CD14-positive monocyte (primary cell): Measurements from ENCODE around the gene MSGN1. TPM values are rescaled to one million over a fixed set of nuclear protein-coding genes. Genes with fewer than 3 reads are reported as not detected.
"Not testable (repeated sequence)": the region's sequence is repeated elsewhere in the genome, so short reads cannot be mapped to it uniquely, and the experiment has no call there.

ENCODE experiments used
- DNase-seq, 3 donors: peaks; one replicate each; pipeline ENCODE4 v3.0.0-alpha.2; 2011 to 2022
- H2AFZ ChIP-seq: 2 replicates; pipeline ENCODE4 v1.6.0; 2012; ENCODE audit warnings: mild to moderate bottlenecking, low read depth, low read length, inconsistent platforms; ENCODE audit not compliant: insufficient read depth, poor library complexity, severe bottlenecking
- H3K27ac ChIP-seq, 2 donors: 1 replicate in 1 of 2; 2 replicates in 1 of 2; pipeline ENCODE4 v1.5.1; 2012 to 2013; ENCODE audit warnings: low read length in 2 of 2, control low read depth in 1 of 2, inconsistent platforms in 1 of 2, low read depth in 1 of 2, mild to moderate bottlenecking in 1 of 2
- H3K27me3 ChIP-seq, 2 donors: one replicate each; pipeline versions ENCODE4 v1.6.0 to v1.6.1; 2011 to 2013; ENCODE audit warnings: low read length in 2 of 2; ENCODE audit not compliant: control insufficient read depth in 2 of 2, insufficient read depth in 2 of 2
- H3K36me3 ChIP-seq, 2 donors: replicated peaks in 1 of 2; 1 replicate in 1 of 2; 2 replicates in 1 of 2; pipeline versions ENCODE4 v1.5.1 to v1.6.1; 2012 to 2013; ENCODE audit warnings: low read length in 2 of 2, control low read depth in 1 of 2, inconsistent platforms in 1 of 2, mild to moderate bottlenecking in 1 of 2; ENCODE audit not compliant: insufficient read depth in 2 of 2, control insufficient read depth in 1 of 2
- H3K4me1 ChIP-seq, 2 donors: 1 replicate in 1 of 2; 2 replicates in 1 of 2; pipeline versions ENCODE4 v1.5.1 to v1.6.1; 2012 to 2013; ENCODE audit warnings: low read length in 2 of 2, control low read depth in 1 of 2, inconsistent platforms in 1 of 2, mild to moderate bottlenecking in 1 of 2, moderate library complexity in 1 of 2; ENCODE audit not compliant: insufficient read depth in 2 of 2, control insufficient read depth in 1 of 2
- H3K4me2 ChIP-seq: replicated peaks from 2 replicates; pipeline ENCODE3; 2012; ENCODE audit warnings: low read length, moderate library complexity, mild to moderate bottlenecking; ENCODE audit not compliant: poor library complexity, severe bottlenecking; ENCODE audit errors: extremely low read depth
- H3K4me3 ChIP-seq, 3 experiments: fragments of 200-600 bp in 1 of 3; sonication (generic) in 1 of 3; replicated peaks in 1 of 3; 1 replicate in 2 of 3; 2 replicates in 1 of 3; pipeline ENCODE4 v1.5.1; 2011 to 2013; ENCODE audit warnings: low read length in 3 of 3, mild to moderate bottlenecking in 3 of 3, control low read depth in 2 of 3, low read depth in 2 of 3, inconsistent platforms in 1 of 3, moderate library complexity in 1 of 3
- H3K79me2 ChIP-seq: 2 replicates; pipeline ENCODE4 v1.6.0; 2012; ENCODE audit warnings: mild to moderate bottlenecking, control low read depth, inconsistent platforms, low read length, moderate library complexity; ENCODE audit not compliant: insufficient read depth
- H3K9ac ChIP-seq: 2 replicates; pipeline ENCODE4 v1.6.0; 2017; ENCODE audit warnings: low read length, mild to moderate bottlenecking; ENCODE audit not compliant: insufficient read depth, poor library complexity, severe bottlenecking
- H3K9me3 ChIP-seq, 2 donors: replicated peaks in 1 of 2; 1 replicate in 1 of 2; 2 replicates in 1 of 2; pipeline versions ENCODE4 v1.5.1 to v1.6.1; 2012 to 2013; ENCODE audit warnings: low read length in 2 of 2, control low read depth in 1 of 2; ENCODE audit not compliant: control insufficient read depth in 1 of 2, insufficient read depth in 1 of 2
- H4K20me1 ChIP-seq: 2 replicates; pipeline ENCODE4 v1.6.0; 2012; ENCODE audit warnings: mild to moderate bottlenecking, low read length, control low read depth, moderate library complexity; ENCODE audit not compliant: insufficient read depth
- H3K27ac Mint-ChIP-seq, 7 donors: one replicate each; pipeline ENCODE4 v1.8.0; 2020; ENCODE audit warnings: mild to moderate bottlenecking in 7 of 7, mixed read lengths in 7 of 7, moderate library complexity in 6 of 7, inconsistent platforms in 2 of 7
- H3K27me3 Mint-ChIP-seq, 3 donors: one replicate each; pipeline ENCODE4 v1.8.0; 2021 to 2022; ENCODE audit warnings: low read depth in 3 of 3, mild to moderate bottlenecking in 3 of 3, mixed read lengths in 3 of 3, moderate library complexity in 3 of 3, inconsistent platforms in 1 of 3
- H3K36me3 Mint-ChIP-seq, 2 donors: one replicate each; pipeline ENCODE4 v1.8.0; 2020; ENCODE audit warnings: mixed read lengths in 2 of 2, inconsistent platforms in 1 of 2, mild to moderate bottlenecking in 1 of 2
- H3K4me1 Mint-ChIP-seq: one replicate; pipeline ENCODE4 v1.8.0; 2020; ENCODE audit warnings: mild to moderate bottlenecking, mixed read lengths
- H3K4me3 Mint-ChIP-seq, 2 donors: one replicate each; pipeline ENCODE4 v1.8.0; 2020; ENCODE audit warnings: mild to moderate bottlenecking in 2 of 2, mixed read lengths in 2 of 2, moderate library complexity in 1 of 2
- H3K9me3 Mint-ChIP-seq, 7 donors: one replicate each; pipeline ENCODE4 v1.8.0; 2020 to 2022; ENCODE audit warnings: mixed read lengths in 7 of 7, mild to moderate bottlenecking in 6 of 7, moderate library complexity in 6 of 7, inconsistent platforms in 2 of 7
- CTCF ChIP-seq: fragments of 200-600 bp; IDR thresholded peaks from one replicate; pipeline ENCODE4 v1.8.0; 2022; ENCODE audit warnings: antibody characterized with exemption, mild to moderate bottlenecking
- WGBS: methylation state at CpG from one replicate; pipeline ENCODE4 v1.1.5; 2013; ENCODE audit warnings: missing lambda C conversion rate; ENCODE audit not compliant: insufficient coverage; 5-methylcytosine and 5-hydroxymethylcytosine counted together
- intact Hi-C, 2 donors: fragments of 100-400 bp; cut with micrococcal nuclease; formaldehyde crosslinking; loops; one replicate each; pipeline versions ENCODE4 v1.15.0 to v1.15.1; 2023
- polyA plus RNA-seq, 3 donors: library from polyadenylated mRNA; depleted of rRNA in 1 of 3; unstranded in 2 of 3; stranded (reverse) in 1 of 3; fragments of 300-500 nt in 2 of 3; fragments of >200 nt in 1 of 3; fragmentation: Illumina TruSeq in 2 of 3; gene quantifications; 1 replicate in 2 of 3; 2 replicates in 1 of 3; pipeline ENCODE4 v1.2.3, GENCODE V29; 2012 to 2021

MSGN1 gene
- polyA plus RNA-seq, 3 donors: not detected

- H4K20me1 ChIP-seq: no peaks in the 10 kb centered on the region
- no peaks in the 10 kb centered on the region for H3K79me2 ChIP-seq
- H3K27ac ChIP-seq: no peak overlapping the region
- H3K4me3 ChIP-seq: no peak overlapping the region
- intact Hi-C loops: no loop called here
- Mint-ChIP-seq H3K4me1 (peaks cover 15% of the 10 kb centered on the region), H3K36me3 (no peaks in the 10 kb centered on the region), H3K4me3 (no peak overlapping the region), H3K9me3 (peaks cover 0 to 5% (median 0%) of the 10 kb centered on the region in 7 donors), H3K27ac (no peak overlapping the region), H3K27me3 (peaks cover 2 to 3% (median 2%) of the 10 kb centered on the region in 3 donors)
- no peak overlapping the region for H3K4me2 ChIP-seq
- TF ChIP-seq CTCF: no peak
- no peak for DNase-seq
- no peaks in the 10 kb centered on the region for H3K9me3 ChIP-seq
- WGBS: 90% methylated on average over 2 of the region's 4 CpGs
- H3K27me3 ChIP-seq: no peaks in the 10 kb centered on the region
- H3K36me3 ChIP-seq: no peaks in the 10 kb centered on the region
- H3K9ac ChIP-seq: no peak overlapping the region
- peak overlapping the region; percentile 31 for H2AFZ ChIP-seq
- peaks cover 8% of the 10 kb centered on the region in 2 donors for H3K4me1 ChIP-seq
Measured at GRCh38 chr2:17822445-17823117, 6.3 kb downstream of the MSGN1 start.

GRCh38 chr2:17823646-17824045 lies 7.4 kb downstream of the MSGN1 start:
- DNase-seq, H3K9me3 Mint-ChIP-seq, H3K4me3 Mint-ChIP-seq, H3K4me1 ChIP-seq, H3K9ac ChIP-seq, H3K36me3 ChIP-seq, H3K27ac Mint-ChIP-seq, H3K79me2 ChIP-seq, intact Hi-C loops, H3K36me3 Mint-ChIP-seq, H3K27ac ChIP-seq, H4K20me1 ChIP-seq, H3K27me3 Mint-ChIP-seq, H3K4me3 ChIP-seq, H2AFZ ChIP-seq, H3K27me3 ChIP-seq, H3K4me2 ChIP-seq, H3K9me3 ChIP-seq: not testable (repeated sequence)
- WGBS: 100% methylated on average over 1 of the region's 4 CpGs
- H3K4me1 Mint-ChIP-seq: peaks cover 15% of the 10 kb centered on the region
